Panc1 (cell line): ENCODE data around the gene MSANTD4.

Experiments used
- CTCF ChIP-seq: fragments of 450-650 bp; IDR thresholded peaks from 2 replicates; pipeline ENCODE4 v1.5.1; 2017; ENCODE audit warnings: mild to moderate bottlenecking
- POLR2AphosphoS5 ChIP-seq: IDR thresholded peaks from 2 replicates; pipeline ENCODE4 v1.6.1; 2012; ENCODE audit warnings: mild to moderate bottlenecking, low read depth, low read length, moderate library complexity

DNA sequence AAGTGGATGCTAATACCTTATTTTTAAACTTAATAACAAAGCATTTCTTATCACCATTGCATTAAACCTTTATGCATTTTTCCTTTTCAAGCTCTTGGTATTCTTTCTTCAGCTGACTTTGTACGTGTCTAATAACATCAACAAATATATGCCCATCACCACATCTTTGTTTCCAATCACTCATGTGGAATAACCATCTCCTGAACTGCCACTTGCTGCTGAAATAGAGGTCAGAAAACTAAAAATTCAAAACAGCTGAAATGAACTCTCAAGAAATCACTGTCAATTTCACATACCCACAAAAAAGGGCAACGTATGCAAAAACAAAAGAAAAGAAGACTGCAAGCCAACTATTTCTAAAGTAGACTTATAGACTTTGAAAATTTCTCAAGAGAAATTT is 7.4 kb downstream of the MSANTD4 start:
- TF ChIP-seq POLR2AphosphoS5 (no peak), CTCF (no peak)
